ENCODE data around the gene WNK1. TPM values are rescaled to one million over a fixed set of nuclear protein-coding genes. Genes with fewer than 3 reads are reported as not detected.

Gene WNK1
- total RNA-seq, 2 experiments from 2014 or later, result 84.1 to 131 TPM

DNA sequence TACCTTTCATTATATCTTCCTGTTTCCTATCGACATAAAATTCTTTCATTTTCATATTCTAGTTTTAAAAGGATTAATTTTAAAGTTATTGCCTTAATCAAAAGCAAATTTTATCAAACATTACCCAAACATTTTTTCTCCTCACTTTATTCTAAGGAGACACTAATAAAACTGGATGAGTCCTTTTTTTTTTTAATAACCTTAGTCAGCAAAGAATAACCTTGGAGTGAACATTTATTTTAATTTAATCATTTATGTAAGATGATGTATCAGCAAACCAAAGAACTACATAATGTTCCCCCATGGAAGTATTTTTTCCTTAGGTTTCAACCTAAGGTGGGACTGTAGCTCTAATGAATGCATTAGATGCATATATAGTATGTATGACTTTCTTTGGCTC lies 113.2 kb downstream of the WNK1 start:
- CTCF ChIA-PET (ENCODE audit: unreplicated experiment), result no interaction called here

DNA sequence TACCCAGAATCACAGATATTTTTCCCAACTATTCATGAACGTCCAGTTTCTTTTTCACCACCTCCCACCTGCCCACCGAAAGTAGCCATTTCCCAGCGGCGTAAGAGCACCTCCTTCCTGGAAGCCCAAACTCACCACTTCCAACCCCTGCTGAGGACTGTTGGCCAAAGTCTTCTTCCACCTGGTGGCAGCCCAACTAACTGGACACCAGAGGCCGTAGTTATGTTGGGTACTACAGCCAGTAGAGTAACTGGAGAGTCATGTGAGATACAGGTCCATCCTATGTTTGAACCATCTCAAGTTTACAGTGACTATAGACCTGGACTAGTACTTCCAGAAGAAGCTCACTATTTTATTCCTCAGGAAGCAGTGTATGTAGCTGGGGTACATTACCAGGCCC lies 115.5 kb downstream of the WNK1 start:
- ChIA-PET POLR2A (no interaction called here), CTCF (ENCODE audit: unreplicated experiment) (no interaction called here)
- BruUV-seq (replicated peaks), result no TSS peak
- H3K4me1 ChIP-seq (ENCODE audit: insufficient read depth, low read length, poor library complexity, severe bottlenecking), result no peaks in the 10 kb centered on the region
- H3K9me2 ChIP-seq (ENCODE audit: insufficient read depth, low read length), result no peaks in the 10 kb centered on the region
- H3K79me2 ChIP-seq (ENCODE audit: insufficient read depth, low read depth, low read length), result no peaks in the 10 kb centered on the region
- peaks cover 69% of the 10 kb centered on the region for H3K36me3 ChIP-seq (ENCODE audit: insufficient read depth, low read length)
- TF ChIP-seq EZH2phosphoT487 (IDR thresholded peaks at IDR 0.05; ENCODE audit: borderline replicate concordance, low read depth, low read length), result no peak
- no peak for TF ChIP-seq CTCF (conservative IDR thresholded peaks at IDR 0.05; ENCODE audit: low read length)
- DNase-seq (ENCODE audit: low spot score), result no peak
- intact Hi-C loops (cut with micrococcal nuclease; ENCODE audit: unreplicated experiment), result no loop called here
- H3K27ac ChIP-seq (ENCODE audit: low read depth, low read length, poor library complexity, severe bottlenecking), result no peak overlapping the region
- H3K9me3 ChIP-seq (ENCODE audit: low read length), result no peaks in the 10 kb centered on the region
- H4K20me1 ChIP-seq (ENCODE audit: insufficient read depth, low read length), result no peaks in the 10 kb centered on the region
- H3K4me3 ChIP-seq (ENCODE audit: low read depth, low read length, poor library complexity, severe bottlenecking), result no peak overlapping the region
- no peak overlapping the region for H2AFZ ChIP-seq (ENCODE audit: low read length)
- H3K4me2 ChIP-seq (ENCODE audit: low read length), result no peak overlapping the region

More for the DNA sequence above, 113.2 kb downstream of the WNK1 start:
- POLR2A ChIA-PET, result interaction anchor here (0.9 kb wide), 1 partner anchor 10 kb away, joined by 3 read pairs; no protein-coding TSS in a partner anchor
- no peaks in the 10 kb centered on the region for H3K9me2 ChIP-seq (ENCODE audit: insufficient read depth, low read length)
- no peak for DNase-seq (ENCODE audit: low spot score)
- H3K36me3 ChIP-seq (ENCODE audit: insufficient read depth, low read length), result peaks cover 76% of the 10 kb centered on the region
- intact Hi-C loops (cut with micrococcal nuclease; ENCODE audit: unreplicated experiment), result no loop called here
- no peak overlapping the region for H2AFZ ChIP-seq (ENCODE audit: low read length)
- H3K4me1 ChIP-seq (ENCODE audit: insufficient read depth, low read length, poor library complexity, severe bottlenecking), result no peaks in the 10 kb centered on the region
- H3K4me2 ChIP-seq (ENCODE audit: low read length), result no peak overlapping the region
- no TSS peak for BruUV-seq (replicated peaks)
- no peaks in the 10 kb centered on the region for H4K20me1 ChIP-seq (ENCODE audit: insufficient read depth, low read length)
- no peaks in the 10 kb centered on the region for H3K9me3 ChIP-seq (ENCODE audit: low read length)
- H3K4me3 ChIP-seq (ENCODE audit: low read depth, low read length, poor library complexity, severe bottlenecking), result no peak overlapping the region
- H3K27ac ChIP-seq (ENCODE audit: low read depth, low read length, poor library complexity, severe bottlenecking), result no peak overlapping the region
- no peaks in the 10 kb centered on the region for H3K79me2 ChIP-seq (ENCODE audit: insufficient read depth, low read depth, low read length)
- TF ChIP-seq CTCF (conservative IDR thresholded peaks at IDR 0.05; ENCODE audit: low read length), result no peak
- no peak for TF ChIP-seq EZH2phosphoT487 (IDR thresholded peaks at IDR 0.05; ENCODE audit: borderline replicate concordance, low read depth, low read length)

- Histone ChIP-seq H3K4me3 (ENCODE audit: low read depth, low read length, poor library complexity, severe bottlenecking) (no peak overlapping the region), H3K36me3 (ENCODE audit: insufficient read depth, low read length) (peaks cover 69% of the 10 kb centered on the region), H3K9me2 (ENCODE audit: insufficient read depth, low read length) (no peaks in the 10 kb centered on the region), H4K20me1 (ENCODE audit: insufficient read depth, low read length) (no peaks in the 10 kb centered on the region), H3K27ac (ENCODE audit: low read depth, low read length, poor library complexity, severe bottlenecking) (no peak overlapping the region), H3K79me2 (ENCODE audit: insufficient read depth, low read depth, low read length) (no peaks in the 10 kb centered on the region), H3K4me1 (ENCODE audit: insufficient read depth, low read length, poor library complexity, severe bottlenecking) (no peaks in the 10 kb centered on the region), H3K4me2 (ENCODE audit: low read length) (no peak overlapping the region), H2AFZ (ENCODE audit: low read length) (no peak overlapping the region), H3K9me3 (ENCODE audit: low read length) (no peaks in the 10 kb centered on the region)
- ChIA-PET POLR2A (no interaction called here), CTCF (ENCODE audit: unreplicated experiment) (no interaction called here)
- DNase-seq (ENCODE audit: low spot score), result no peak
- BruUV-seq (replicated peaks), result no TSS peak
- TF ChIP-seq EZH2phosphoT487 (IDR thresholded peaks at IDR 0.05; ENCODE audit: borderline replicate concordance, low read depth, low read length) (no peak), CTCF (conservative IDR thresholded peaks at IDR 0.05; ENCODE audit: low read length) (peak; percentile 54)
- intact Hi-C loops (cut with micrococcal nuclease; ENCODE audit: unreplicated experiment), result no loop called here
Measured at GRCh38 chr12:868722-869121, 116.3 kb downstream of the WNK1 start.
